Epidermal melanocyte (primary cell): ENCODE results near the gene PSD4.

Experiments used
- DNase-seq: peaks from one replicate; pipeline ENCODE4 v3.0.0; 2011; ENCODE audit warnings: low spot score; ENCODE audit not compliant: insufficient read length

The PSD4 gene

GRCh38 chr2:113184531-113185230 lies 10.9 kb downstream of the PSD4 start:
- no peak for DNase-seq

GRCh38 chr2:113185664-113186432 lies 12.1 kb downstream of the PSD4 start:
- DNase-seq = no peak

- no peak for DNase-seq
These were observed 12.6 kb downstream of the PSD4 start for GRCh38 chr2:113186433-113186796.

GRCh38 chr2:113187771-113188170 lies 14.0 kb downstream of the PSD4 start:
- DNase-seq = no peak

GRCh38 chr2:113190871-113191270 lies 17.1 kb downstream of the PSD4 start:
- no peak for DNase-seq

GRCh38 chr2:113192459-113193100 lies 18.8 kb downstream of the PSD4 start:
- no peak for DNase-seq

- no peak for DNase-seq
These were observed 22.2 kb downstream of the PSD4 start for GRCh38 chr2:113195923-113196501.

- no peak for DNase-seq
These were observed 23.1 kb downstream of the PSD4 start for GRCh38 chr2:113196839-113197238.

- DNase-seq = no peak
These were observed 23.7 kb downstream of the PSD4 start for GRCh38 chr2:113197347-113198047.

GRCh38 chr2:113198048-113198789 lies 24.4 kb downstream of the PSD4 start:
- DNase-seq = no peak

GRCh38 chr2:113198790-113199612 lies 25.2 kb downstream of the PSD4 start:
- peak; percentile 41 for DNase-seq

- no peak for DNase-seq
These were observed 26.5 kb downstream of the PSD4 start for GRCh38 chr2:113200236-113200635.

GRCh38 chr2:113200736-113201490 lies 27.1 kb downstream of the PSD4 start:
- no peak for DNase-seq

- DNase-seq = no peak
These were observed 27.9 kb downstream of the PSD4 start for GRCh38 chr2:113201496-113202304.

GRCh38 chr2:113202305-113203216 lies 28.8 kb downstream of the PSD4 start:
- DNase-seq = no peak

GRCh38 chr2:113203217-113203530 lies 29.4 kb downstream of the PSD4 start:
- DNase-seq = no peak

GRCh38 chr2:113203901-113204519 lies 30.2 kb downstream of the PSD4 start:
- peak; percentile 63 for DNase-seq
